GM19023 (cell line): ENCODE measurements around the gene TMEM101.
A peak's percentile ranks its signal among the peaks of the same experiment; 100 is the strongest.
"Not testable (repeated sequence)": the region's sequence is repeated elsewhere in the genome, so short reads cannot be mapped to it uniquely, and the experiment has no call there.

ENCODE experiments used
- ATAC-seq: cut with Tn5 transposase; IDR thresholded peaks from one replicate; pipeline ENCODE4 v1.9.1; 2021; ENCODE audit warnings: mild to moderate bottlenecking, moderate library complexity; ENCODE audit not compliant: unreplicated experiment

The TMEM101 gene

DNA sequence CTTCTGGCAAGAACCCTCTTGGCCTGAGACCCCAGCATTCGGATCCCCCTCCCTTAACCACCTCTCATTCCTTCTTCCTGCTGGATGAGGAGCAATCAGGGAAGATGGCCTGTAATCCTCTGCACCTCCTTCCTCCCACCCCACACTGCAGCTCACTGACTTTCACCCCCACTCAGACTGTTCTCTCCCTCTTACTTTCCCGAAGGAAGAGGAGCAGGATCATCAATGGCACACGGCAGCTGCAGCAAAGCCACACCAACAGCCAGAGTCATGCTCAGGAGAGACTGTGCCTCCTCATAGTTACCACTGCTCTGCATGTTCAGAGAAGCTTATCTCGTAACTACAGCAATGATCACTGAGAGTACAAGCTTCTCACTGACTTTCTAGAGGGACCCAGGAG is 10.1 kb upstream of the TMEM101 start:
- ATAC-seq: no peak

DNA sequence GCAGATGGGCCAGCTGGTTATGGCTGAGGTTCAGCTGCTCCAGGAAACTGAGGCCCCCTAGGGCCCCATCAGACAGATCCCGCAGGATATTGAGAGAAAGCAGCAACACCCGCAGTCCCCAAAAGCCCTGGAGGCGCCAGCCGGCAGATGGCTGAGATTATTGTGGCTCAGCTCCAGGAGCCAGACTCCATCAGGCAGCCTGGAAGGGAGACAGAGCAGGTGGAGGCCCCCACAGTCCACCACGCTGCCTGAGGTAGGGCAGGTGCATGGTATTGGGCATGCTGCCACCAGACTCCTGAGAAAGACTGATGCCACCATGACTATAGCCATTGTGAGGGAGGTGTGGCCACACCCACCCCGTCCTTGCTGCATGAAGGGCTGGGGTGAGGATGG is 9.5 kb upstream of the TMEM101 start:
- ATAC-seq: no peak

DNA sequence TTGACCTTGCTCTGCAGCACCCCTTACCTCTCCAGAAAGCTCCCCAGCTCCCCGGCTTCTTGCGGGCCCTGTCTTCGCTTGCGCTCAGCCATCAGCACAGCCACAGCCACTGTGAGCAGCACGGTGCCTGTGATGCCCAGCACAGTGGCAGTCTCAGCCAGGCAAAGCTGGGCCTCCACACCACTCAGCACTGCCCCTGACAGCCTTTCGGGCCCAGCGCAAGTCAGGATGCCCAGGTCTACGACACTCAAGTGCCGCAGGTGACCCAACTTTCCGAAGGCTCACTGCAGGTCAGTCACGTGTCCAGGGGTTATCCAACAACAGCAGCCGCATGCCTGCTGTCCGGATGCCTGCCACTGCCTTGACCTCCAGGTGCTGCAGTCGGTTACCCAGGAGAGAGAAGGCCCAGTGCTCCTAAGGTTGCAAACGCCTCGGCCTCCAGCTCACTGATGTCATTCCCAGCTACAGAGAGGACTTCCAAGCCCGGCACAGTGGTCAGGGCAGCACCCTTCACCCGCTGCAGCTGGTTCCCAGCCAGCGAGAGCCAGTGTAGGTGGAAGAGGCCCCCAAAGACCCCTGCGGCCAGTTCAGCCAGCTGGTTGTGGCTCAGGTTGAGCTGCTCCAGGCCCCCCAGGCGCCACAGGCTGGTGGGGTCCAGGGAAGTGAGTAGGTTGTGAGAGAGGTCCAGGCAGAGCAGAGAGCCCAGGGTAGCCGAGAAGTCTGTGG is 8.9 kb upstream of the TMEM101 start:
- no peak for ATAC-seq

DNA sequence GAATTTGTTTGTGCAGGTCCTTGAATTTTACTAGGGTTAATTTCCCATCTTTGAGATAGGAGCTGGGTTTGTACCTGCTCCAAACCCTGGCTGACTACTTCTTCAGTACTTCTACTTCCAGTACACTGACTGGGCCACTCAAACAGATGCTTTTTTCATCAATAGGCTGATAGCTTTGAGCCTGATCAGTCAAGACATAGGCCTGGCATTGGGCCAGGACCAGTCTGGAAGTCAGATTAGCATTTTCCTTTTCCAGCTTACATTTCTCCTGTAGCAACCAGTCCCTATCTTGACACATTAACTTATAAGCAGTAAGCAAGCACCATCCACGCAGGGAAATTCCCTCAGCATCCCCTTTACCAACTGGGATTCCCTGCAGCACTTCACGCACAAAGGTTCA is 7.5 kb upstream of the TMEM101 start:
- no peak for ATAC-seq

DNA sequence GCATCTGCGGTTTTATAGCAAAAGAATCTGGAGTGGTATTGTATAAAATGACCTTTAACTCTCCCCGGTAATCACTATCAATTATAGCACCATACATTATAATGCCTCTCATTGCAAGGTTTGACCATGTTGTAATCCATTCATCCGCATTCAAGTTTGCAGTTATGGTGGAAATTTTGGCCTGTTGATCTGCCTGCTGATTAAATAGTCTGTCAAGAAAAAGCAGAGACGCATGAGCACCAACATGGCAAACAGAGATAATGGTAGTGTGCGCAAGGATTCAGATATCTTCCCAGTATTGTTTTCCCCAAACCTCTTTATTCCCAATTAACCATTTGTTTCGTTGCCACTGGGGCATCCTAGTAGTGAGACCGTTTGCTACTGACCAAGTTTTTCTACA is 6.5 kb upstream of the TMEM101 start:
- not testable (repeated sequence) for ATAC-seq

DNA sequence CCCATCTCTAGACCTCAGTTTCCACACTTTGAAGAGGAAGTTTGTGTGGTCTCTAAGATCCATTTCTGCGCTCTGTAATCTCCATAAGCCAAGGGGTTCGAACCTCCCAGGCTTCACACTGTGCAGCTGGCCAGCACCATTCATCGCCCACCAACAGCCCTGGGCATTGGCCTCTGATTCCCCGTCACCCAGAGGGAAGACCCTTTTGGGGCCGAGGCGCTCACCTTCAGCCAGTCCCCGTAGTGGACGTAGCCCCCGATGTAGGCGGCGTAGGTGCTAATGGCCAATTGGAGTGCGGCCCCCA is 678 bp downstream of the TMEM101 start:
- ATAC-seq: no peak

DNA sequence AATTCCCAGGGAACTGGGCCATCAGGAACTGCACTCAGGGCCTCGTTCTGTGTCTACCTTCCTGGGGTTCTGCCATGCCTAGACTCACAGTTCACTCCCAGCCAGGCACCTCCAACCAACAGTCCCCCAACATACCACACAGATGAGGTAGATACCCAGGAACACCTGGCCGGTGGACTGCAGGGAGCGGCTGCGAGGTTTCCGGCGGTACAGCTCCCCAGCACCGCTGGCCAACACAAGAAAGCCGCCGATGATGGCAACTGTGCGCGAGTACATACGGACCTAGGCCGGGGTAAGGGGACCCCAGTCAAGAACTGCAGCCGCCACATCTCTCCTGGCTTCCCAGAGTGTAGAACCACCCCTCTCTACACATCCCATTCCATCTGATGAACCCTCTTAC is 1.9 kb downstream of the TMEM101 start:
- ATAC-seq: no peak

DNA sequence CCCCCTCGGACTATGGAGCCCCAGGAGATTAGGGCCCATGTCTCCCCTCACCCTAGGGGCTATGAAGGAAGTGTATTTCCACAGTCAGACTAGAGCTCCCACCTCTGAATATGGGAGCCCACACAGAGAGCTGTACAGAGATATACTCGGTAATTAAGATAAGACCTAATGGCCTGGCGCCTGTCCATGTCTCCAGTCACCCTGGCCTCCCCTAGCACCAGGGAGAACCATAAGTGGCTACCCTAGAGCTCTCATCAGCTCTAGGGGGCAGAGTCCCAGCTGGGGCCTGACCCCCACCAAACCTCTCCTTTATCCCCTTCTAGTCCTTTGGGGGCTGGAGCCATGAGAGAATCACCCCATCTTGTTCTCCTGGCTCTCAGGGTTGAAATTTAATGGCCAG is 2.4 kb downstream of the TMEM101 start:
- ATAC-seq: no peak

GRCh38 chr17:44011876-44012275 is 2.9 kb downstream of the TMEM101 start:
- ATAC-seq: no peak

DNA sequence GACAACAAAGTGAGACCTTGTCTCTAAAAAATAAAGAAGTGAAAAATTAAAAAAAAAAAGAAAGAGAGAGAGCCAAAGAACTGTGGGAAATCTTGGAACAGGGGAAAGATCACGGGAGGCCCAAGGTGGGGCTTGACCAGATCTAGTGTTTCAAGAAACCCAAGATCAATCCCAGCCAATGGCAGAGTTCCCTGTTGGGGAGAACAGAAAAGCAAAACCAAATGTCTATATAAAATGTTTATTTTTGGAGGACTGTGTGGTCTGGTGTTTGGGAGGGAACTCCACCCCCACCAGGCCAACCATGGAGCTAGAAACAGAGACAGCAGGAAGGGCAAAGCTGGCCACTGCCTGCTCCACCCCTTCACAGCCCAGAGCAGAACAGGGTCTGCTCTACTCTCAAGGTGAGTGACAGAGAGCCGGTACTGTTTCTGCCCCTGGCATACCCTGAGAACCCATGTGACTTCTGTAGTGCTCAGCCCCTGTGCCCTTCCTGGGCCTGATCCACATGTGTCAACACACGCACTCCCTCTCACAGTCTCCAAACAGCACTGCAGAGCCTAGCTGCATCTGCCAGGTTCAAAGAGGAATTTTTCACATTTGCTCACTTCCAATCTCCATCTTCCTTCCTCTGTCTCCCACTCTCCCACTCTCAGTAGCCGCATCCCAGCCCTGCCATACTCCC is 3.7 kb downstream of the TMEM101 start:
- ATAC-seq: no peak

- no peak for ATAC-seq
Observed at GRCh38 chr17:44008205-44008909, 6.4 kb downstream of the TMEM101 start.

DNA sequence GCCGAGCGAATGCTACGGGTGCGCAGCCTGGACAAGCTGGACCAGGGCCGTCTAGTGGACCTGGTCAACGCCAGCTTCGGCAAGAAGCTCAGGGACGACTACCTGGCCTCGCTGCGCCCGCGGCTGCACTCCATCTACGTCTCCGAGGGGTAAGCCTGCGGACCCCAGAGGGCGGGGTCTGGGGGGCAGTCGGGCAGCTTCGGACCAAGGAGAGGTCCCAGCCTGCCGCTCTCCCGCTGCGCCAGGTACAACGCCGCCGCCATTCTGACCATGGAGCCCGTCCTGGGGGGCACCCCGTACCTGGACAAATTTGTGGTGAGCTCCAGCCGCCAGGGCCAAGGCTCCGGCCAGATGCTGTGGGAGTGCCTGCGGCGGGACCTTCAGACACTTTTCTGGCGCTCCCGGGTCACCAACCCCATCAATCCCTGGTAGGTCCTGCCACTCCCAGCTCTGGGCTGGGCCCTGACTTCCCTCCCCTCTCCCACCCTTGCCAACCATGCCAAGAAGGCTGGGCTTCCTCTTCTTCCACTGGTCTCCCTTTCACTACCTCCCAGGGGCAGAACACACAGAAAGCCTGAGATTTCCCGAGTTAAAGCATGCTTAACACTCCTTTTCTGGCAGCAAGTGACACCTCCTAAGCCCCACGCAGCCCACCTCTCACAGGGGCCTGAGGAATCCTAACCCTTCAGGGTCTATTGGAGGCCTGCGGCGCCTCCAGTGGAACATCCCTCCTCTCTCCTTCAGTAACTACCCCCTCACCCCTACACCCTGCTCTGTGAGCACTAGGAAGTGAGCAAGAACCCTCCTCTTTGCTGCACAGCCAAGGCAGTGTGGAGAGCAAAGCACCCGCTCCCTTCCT is 7.2 kb downstream of the TMEM101 start:
- ATAC-seq: no peak

- peak; percentile 50 for ATAC-seq
Observed at GRCh38 chr17:44006598-44007345, 8.0 kb downstream of the TMEM101 start.

- ATAC-seq: no peak
Observed at GRCh38 chr17:44006272-44006597, 8.5 kb downstream of the TMEM101 start.

GRCh38 chr17:44005527-44006271 is 9.1 kb downstream of the TMEM101 start:
- no peak for ATAC-seq

- ATAC-seq: no peak
Observed at GRCh38 chr17:44004761-44005526, 9.8 kb downstream of the TMEM101 start.

DNA sequence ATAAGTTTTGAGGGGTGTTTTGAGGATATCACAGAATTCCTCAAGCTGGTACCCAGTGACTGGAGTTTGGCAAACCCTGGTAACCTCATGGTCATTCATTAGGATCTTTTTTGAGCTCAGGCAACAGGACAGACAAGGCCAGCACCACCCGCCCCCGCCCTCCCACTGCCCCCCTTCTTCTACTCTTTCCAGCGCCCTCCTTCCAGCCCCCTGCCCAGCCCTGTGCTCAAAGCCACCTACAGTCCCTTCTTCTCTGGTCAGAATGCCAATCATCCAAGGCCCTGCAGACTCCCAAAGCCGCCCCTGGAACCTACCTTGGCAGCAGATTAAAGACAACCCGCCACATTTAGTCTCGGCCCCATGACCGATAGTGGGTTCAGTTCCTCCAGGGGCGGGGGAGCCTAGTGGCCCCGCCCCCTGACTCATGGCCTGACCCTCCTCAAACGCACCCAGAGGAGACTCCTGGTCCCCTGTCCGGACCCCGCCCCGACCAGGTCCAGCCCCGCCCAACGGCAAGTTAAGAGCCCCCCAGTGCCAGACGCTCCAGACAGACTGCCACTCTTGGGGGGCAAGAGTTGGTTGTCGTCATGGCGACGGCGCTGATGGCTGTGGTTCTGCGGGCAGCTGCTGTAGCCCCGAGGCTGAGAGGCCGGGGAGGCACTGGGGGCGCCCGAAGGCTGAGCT is 10.5 kb downstream of the TMEM101 start, which contains the start of gene NAGS:
NAGS (plus strand) TSS at position 546 of the 684 bp plus-strand sequence; CDS start at position 588, 42 bp downstream.
- ATAC-seq: no peak

DNA sequence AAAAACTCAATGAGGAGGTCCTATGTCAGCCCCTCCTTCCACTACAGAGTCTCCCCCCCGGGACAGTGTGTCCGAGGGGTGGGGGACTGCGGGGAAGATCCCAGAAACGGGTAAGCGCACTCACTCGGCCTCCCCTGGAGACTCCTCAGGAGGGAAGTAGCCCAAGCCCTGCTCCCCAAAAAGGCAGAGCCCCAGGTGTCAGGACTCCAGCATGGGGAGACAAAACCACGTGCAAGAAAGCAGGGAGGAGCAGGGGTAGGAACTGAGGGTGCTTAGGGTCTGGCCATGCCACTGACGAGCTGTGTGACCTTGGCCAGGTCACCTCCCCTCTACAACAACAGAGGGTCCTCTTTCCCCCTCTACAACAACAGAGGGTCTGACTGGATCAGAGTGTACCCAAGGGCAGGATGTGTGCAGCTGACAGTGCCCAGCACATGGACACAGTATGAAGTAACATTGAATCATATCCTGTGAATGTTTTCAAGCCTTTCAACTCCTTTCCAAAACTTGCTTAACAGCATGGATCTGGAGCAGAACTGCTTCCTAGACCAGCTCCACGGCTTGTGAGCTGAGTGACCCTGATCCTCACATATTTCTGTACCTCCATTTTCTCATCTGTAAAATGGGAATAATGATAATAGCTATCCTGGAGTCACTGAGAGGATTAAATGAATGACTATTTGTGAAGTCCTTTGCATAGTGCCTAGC is 12.5 kb downstream of the TMEM101 start:
- ATAC-seq: no peak
